GM12875 (cell line): ENCODE results near the gene DAPK1.

ENCODE experiments used
- H3K4me3 ChIP-seq: one replicate; pipeline ENCODE4 v1.5.1; 2011; ENCODE audit warnings: low read depth, low read length, control low read depth
- CTCF ChIP-seq: IDR thresholded peaks from 2 replicates; pipeline ENCODE4 v1.5.1; 2011; ENCODE audit warnings: low read depth, mild to moderate bottlenecking, control low read depth, inconsistent platforms, low read length, moderate library complexity, borderline replicate concordance; ENCODE audit not compliant: insufficient read depth

Gene DAPK1

DNA sequence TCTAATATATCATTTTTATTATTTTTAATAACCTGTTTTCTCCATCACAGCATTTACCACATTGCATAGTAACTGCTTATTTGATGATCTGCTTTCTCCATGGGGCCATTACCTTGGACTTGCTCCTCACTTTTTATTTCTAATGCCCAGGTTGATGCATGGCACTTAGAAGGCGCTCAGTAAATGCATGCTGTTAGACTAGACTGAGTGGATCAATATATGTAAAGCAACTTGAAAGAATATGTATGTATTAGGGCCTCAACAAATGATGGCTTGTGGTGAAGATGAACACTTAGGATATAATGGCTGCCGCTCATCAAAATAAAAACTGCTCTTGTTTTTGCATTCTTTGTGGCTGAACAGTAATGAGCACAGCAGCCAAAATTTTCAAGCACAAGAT, 5.8 kb downstream of the DAPK1 start:
- TF ChIP-seq CTCF: no peak
- H3K4me3 ChIP-seq: no peak overlapping the region

DNA sequence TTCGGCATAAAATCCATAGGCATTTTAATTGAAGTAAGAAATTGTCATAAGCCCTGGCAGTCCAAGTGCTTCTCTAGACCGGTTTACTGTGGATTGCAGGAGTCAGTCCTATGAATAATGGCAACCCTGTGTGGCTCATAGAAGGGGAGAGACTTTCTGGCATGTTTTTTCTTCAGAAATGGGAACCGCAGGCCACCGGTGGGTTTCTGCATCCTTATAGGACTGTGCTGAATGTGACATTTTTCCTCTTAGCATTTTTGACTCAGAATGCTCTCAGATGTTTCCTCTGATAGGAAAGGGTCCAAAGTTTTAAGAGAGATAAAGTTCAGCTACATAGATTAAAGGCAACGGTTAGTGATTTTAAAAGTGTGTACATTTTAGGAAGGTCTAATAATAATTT, 6.3 kb downstream of the DAPK1 start:
- no peak overlapping the region for H3K4me3 ChIP-seq
- no peak for TF ChIP-seq CTCF

DNA sequence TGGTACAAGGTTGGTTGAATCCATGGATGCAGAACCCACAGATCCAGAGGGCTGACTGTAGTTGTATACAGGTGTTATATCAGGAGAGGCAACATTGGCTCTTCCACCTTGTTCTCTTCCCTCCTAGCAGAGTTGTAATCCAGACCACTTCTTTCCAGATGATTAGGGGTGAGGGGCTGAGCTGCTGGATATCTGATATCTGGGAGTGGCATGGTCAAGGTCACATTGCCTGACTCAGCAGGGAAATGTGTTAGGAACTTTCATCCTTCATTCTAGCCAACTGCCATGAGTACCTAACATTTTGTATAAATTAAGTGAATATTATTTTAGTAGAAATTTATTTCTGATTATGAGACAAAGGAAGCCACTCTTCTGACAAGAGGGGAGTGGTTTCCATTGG, 7.3 kb downstream of the DAPK1 start:
- TF ChIP-seq CTCF: no peak

GRCh38 chr9:87505869-87506678, 8.4 kb downstream of the DAPK1 start:
- no peak for TF ChIP-seq CTCF
- no peak overlapping the region for H3K4me3 ChIP-seq

More for the DNA sequence above, 7.3 kb downstream of the DAPK1 start:
- no peak overlapping the region for H3K4me3 ChIP-seq

- H3K4me3 ChIP-seq: no peak overlapping the region
- no peak for TF ChIP-seq CTCF
These were observed 9.9 kb downstream of the DAPK1 start for GRCh38 chr9:87507576-87507975.

GRCh38 chr9:87510252-87510683, 12.6 kb downstream of the DAPK1 start:
- no peak for TF ChIP-seq CTCF

GRCh38 chr9:87512311-87512710, 14.6 kb downstream of the DAPK1 start:
- no peak overlapping the region for H3K4me3 ChIP-seq
- no peak for TF ChIP-seq CTCF

More at GRCh38 chr9:87510252-87510683, 12.6 kb downstream of the DAPK1 start:
- H3K4me3 ChIP-seq: no peak overlapping the region
